NB4 (cell line): ENCODE data around the gene AP2B1.

Source experiments
- CTCF ChIP-seq: IDR thresholded peaks from one replicate; pipeline ENCODE4 v1.5.1; 2012; ENCODE audit warnings: low read depth, low read length
- POLR2A ChIP-seq: IDR thresholded peaks from 2 replicates; pipeline ENCODE4 v1.6.1; 2011; ENCODE audit warnings: mild to moderate bottlenecking; ENCODE audit not compliant: insufficient read length; ENCODE audit errors: extremely low read depth
- TF ChIP-seq, protein P1 (sequence below): IDR thresholded peaks from 2 replicates; pipeline ENCODE4 v1.6.1; 2011; ENCODE audit warnings: low read depth, low read length

DNA sequence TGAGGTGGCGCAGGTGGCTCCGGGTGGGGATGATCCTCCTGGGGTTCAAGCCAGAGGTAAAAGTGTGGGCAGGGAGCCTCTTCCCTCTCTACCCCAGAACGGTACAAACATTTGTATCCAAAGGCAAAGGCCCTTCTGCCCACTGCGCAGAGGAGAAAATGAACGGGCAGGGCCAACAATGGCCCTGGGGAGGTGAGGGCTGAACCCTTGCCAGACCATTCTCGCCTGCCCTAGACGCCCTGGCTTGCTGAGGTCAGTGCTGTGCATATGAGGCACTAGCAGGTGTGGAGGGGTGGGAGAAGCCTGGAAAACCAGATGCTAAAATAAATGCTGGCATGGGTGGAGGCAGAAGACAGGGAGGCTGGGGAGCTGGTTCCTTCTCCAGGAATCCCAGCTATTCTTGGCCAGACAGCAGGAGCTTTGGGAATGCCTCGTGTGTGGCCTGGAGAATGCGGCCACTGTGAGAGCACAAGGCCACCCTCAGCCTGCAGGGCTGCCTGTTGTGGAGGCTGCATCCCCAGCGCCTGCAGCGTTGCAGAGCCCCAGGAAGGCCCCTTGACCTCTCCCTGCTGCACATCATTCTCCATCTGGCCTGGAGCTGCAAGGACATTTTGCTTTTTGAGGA lies 178.1 kb downstream of the AP2B1 start:
- TF ChIP-seq POLR2A, result no peak
- TF ChIP-seq CTCF, result no peak
- TF ChIP-seq, protein P1, sequence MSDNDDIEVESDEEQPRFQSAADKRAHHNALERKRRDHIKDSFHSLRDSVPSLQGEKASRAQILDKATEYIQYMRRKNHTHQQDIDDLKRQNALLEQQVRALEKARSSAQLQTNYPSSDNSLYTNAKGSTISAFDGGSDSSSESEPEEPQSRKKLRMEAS, result no peak
